Measurements from ENCODE around the gene RELL2.

Gene RELL2

DNA sequence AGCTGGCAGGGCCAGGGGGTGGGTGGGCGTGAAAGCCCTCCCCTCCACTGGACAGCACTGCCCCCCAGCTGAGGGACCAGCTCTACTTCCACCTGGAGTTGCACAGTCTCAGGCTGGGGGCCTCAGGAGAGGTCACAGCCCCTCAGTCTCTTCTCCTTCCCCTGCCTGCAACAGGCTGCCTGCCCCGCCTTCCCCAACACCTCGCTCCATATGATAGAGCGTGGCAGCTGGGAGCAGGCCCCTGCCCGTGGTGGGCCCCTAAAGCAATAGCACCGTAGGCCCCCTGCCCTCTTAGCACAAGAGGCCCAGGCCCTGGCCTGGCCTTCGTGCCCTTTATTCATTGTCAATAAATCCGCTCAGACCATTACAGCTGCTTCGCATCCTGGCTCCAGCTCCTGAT is 3.9 kb downstream of the RELL2 start:
- H3K4me2 ChIP-seq (ENCODE audit: low read length) = no peak overlapping the region
- no peaks in the 10 kb centered on the region for H3K9me3 ChIP-seq (ENCODE audit: low read length)
- H3F3A ChIP-seq (ENCODE audit: insufficient read depth, low read length) = no peaks in the 10 kb centered on the region
- no peak overlapping the region for H3K9ac ChIP-seq (ENCODE audit: low read length)
- H3K4me1 ChIP-seq (ENCODE audit: insufficient read depth, low read length, severe bottlenecking) = peaks cover 18% of the 10 kb centered on the region
- no peaks in the 10 kb centered on the region for H3K27me3 ChIP-seq (ENCODE audit: insufficient read depth, low read length)
- no peak overlapping the region for H2AFZ ChIP-seq (ENCODE audit: low read length)
- H4K20me1 ChIP-seq (ENCODE audit: insufficient read depth, low read length) = no peaks in the 10 kb centered on the region
- H3K36me3 ChIP-seq (ENCODE audit: insufficient read depth, low read length) = peaks cover 59% of the 10 kb centered on the region
- no peak overlapping the region for H3K27ac ChIP-seq (ENCODE audit: low read depth, low read length, poor library complexity, severe bottlenecking)
- no peak for TF ChIP-seq EZH2 (IDR thresholded peaks at IDR 0.05; ENCODE audit: borderline replicate concordance, low read length)
- TF ChIP-seq, protein P1, sequence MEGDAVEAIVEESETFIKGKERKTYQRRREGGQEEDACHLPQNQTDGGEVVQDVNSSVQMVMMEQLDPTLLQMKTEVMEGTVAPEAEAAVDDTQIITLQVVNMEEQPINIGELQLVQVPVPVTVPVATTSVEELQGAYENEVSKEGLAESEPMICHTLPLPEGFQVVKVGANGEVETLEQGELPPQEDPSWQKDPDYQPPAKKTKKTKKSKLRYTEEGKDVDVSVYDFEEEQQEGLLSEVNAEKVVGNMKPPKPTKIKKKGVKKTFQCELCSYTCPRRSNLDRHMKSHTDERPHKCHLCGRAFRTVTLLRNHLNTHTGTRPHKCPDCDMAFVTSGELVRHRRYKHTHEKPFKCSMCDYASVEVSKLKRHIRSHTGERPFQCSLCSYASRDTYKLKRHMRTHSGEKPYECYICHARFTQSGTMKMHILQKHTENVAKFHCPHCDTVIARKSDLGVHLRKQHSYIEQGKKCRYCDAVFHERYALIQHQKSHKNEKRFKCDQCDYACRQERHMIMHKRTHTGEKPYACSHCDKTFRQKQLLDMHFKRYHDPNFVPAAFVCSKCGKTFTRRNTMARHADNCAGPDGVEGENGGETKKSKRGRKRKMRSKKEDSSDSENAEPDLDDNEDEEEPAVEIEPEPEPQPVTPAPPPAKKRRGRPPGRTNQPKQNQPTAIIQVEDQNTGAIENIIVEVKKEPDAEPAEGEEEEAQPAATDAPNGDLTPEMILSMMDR (IDR thresholded peaks at IDR 0.05; ENCODE audit: low read length) = no peak
- no peaks in the 10 kb centered on the region for H3K9me2 ChIP-seq (ENCODE audit: low read depth, low read length)
- H3K4me3 ChIP-seq (ENCODE audit: low read depth, low read length, poor library complexity, severe bottlenecking) = no peak overlapping the region
- peaks cover 9% of the 10 kb centered on the region for H3K79me2 ChIP-seq (ENCODE audit: insufficient read depth, low read length)

DNA sequence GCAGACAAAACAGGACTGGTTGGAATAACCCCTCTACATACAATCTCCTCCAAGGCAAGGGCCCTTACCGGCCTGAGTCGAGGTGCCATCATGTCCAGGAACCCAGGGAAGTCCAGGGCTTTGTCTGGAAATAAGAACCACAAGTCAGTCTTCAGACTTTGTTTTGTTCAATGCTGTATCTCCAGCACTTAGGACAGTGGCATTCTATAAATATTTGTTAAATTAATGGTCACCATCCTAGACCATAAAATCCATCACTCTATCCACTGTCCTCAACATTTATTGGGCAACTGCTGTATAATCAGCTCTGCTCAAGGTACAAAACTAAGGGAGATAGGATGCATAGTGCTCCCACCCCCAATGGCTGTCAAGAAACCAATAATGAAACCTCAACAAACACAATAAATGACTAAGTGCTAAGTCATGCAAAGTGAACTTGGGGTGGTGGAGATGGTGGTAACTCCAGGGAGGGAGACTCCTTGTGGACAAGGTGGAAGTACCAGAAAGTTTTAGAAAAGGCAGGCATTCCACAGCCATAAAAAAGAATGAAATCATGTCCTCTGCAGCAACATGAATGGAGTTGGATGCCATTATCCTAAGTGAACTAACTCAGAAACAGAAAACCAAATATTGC is 5.0 kb downstream of the RELL2 start:
- Histone ChIP-seq H3K27ac (ENCODE audit: low read depth, low read length, poor library complexity, severe bottlenecking) (no peak overlapping the region), H3K4me3 (ENCODE audit: low read depth, low read length, poor library complexity, severe bottlenecking) (no peak overlapping the region), H3K9me2 (ENCODE audit: low read depth, low read length) (no peaks in the 10 kb centered on the region), H3K4me2 (ENCODE audit: low read length) (no peak overlapping the region), H2AFZ (ENCODE audit: low read length) (no peak overlapping the region), H3K36me3 (ENCODE audit: insufficient read depth, low read length) (peaks cover 62% of the 10 kb centered on the region), H3K27me3 (ENCODE audit: insufficient read depth, low read length) (no peaks in the 10 kb centered on the region), H3K79me2 (ENCODE audit: insufficient read depth, low read length) (no peaks in the 10 kb centered on the region), H3K4me1 (ENCODE audit: insufficient read depth, low read length, severe bottlenecking) (peaks cover 14% of the 10 kb centered on the region), H3K9ac (ENCODE audit: low read length) (no peak overlapping the region), H4K20me1 (ENCODE audit: insufficient read depth, low read length) (no peaks in the 10 kb centered on the region), H3K9me3 (ENCODE audit: low read length) (no peaks in the 10 kb centered on the region), H3F3A (ENCODE audit: insufficient read depth, low read length) (no peaks in the 10 kb centered on the region)
- no peak for TF ChIP-seq EZH2 (IDR thresholded peaks at IDR 0.05; ENCODE audit: borderline replicate concordance, low read length)

DNA sequence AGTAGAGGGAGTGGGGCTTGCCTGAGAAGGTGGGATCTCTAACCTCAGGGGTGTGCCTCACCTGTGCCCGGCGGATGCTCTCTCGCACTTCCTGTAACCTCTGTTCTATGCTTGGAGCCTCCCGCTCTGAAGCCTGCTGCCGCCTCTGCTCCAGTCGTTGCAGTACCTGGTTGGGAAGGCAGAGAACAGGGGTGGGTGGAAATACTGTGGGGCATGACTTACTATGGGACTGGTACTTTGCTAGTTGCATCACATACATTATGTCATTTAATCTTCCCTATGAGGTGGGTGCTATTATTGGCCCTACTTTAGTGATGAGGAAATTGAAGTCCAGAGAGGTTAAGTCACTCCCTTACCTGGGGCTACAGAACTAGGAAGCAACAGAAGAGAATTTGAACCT is 9.2 kb downstream of the RELL2 start:
- Histone ChIP-seq H3K9ac (ENCODE audit: low read length) (no peak overlapping the region), H3K27ac (ENCODE audit: low read depth, low read length, poor library complexity, severe bottlenecking) (no peak overlapping the region), H3K9me2 (ENCODE audit: low read depth, low read length) (no peaks in the 10 kb centered on the region), H3K27me3 (ENCODE audit: insufficient read depth, low read length) (no peaks in the 10 kb centered on the region), H3K79me2 (ENCODE audit: insufficient read depth, low read length) (no peaks in the 10 kb centered on the region), H3F3A (ENCODE audit: insufficient read depth, low read length) (no peaks in the 10 kb centered on the region), H4K20me1 (ENCODE audit: insufficient read depth, low read length) (no peaks in the 10 kb centered on the region), H3K4me1 (ENCODE audit: insufficient read depth, low read length, severe bottlenecking) (peaks cover 10% of the 10 kb centered on the region), H3K4me2 (ENCODE audit: low read length) (no peak overlapping the region), H3K9me3 (ENCODE audit: low read length) (no peaks in the 10 kb centered on the region), H2AFZ (ENCODE audit: low read length) (no peak overlapping the region), H3K4me3 (ENCODE audit: low read depth, low read length, poor library complexity, severe bottlenecking) (no peak overlapping the region), H3K36me3 (ENCODE audit: insufficient read depth, low read length) (peaks cover 41% of the 10 kb centered on the region; the same call in 1 of the 2 replicates)
- TF ChIP-seq EZH2 (IDR thresholded peaks at IDR 0.05; ENCODE audit: borderline replicate concordance, low read length) = no peak
- TF ChIP-seq, protein P1 (IDR thresholded peaks at IDR 0.05; ENCODE audit: low read length) = no peak

DNA sequence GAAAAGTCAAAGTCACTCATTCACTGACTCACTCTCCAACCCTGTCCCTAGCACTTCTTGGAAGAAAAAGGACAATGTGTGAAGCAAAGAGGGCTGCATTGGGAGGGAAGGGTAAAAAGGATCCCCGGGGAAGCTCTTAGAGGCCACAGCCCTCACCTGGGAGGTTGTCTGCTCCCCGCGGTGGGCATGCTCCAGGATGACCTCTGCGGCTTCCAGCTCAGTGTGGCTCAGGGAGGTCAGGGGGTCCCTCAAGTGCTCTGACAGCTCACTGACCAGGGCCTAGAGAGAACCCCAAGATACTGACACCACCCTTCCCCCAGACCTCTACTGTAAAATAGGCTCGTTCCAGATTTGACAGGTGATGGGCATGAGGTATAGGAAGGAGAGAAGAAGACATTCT is 10.4 kb downstream of the RELL2 start:
- Histone ChIP-seq H3F3A (ENCODE audit: insufficient read depth, low read length) (no peaks in the 10 kb centered on the region), H2AFZ (ENCODE audit: low read length) (no peak overlapping the region), H3K4me1 (ENCODE audit: insufficient read depth, low read length, severe bottlenecking) (peaks cover 15% of the 10 kb centered on the region), H3K4me2 (ENCODE audit: low read length) (no peak overlapping the region), H3K4me3 (ENCODE audit: low read depth, low read length, poor library complexity, severe bottlenecking) (no peak overlapping the region), H3K36me3 (ENCODE audit: insufficient read depth, low read length) (peaks cover 30% of the 10 kb centered on the region; the same call in 1 of the 2 replicates), H3K27ac (ENCODE audit: low read depth, low read length, poor library complexity, severe bottlenecking) (no peak overlapping the region), H3K27me3 (ENCODE audit: insufficient read depth, low read length) (no peaks in the 10 kb centered on the region), H4K20me1 (ENCODE audit: insufficient read depth, low read length) (no peaks in the 10 kb centered on the region), H3K9me3 (ENCODE audit: low read length) (no peaks in the 10 kb centered on the region), H3K79me2 (ENCODE audit: insufficient read depth, low read length) (no peaks in the 10 kb centered on the region), H3K9ac (ENCODE audit: low read length) (no peak overlapping the region), H3K9me2 (ENCODE audit: low read depth, low read length) (no peaks in the 10 kb centered on the region)
- TF ChIP-seq EZH2 (IDR thresholded peaks at IDR 0.05; ENCODE audit: borderline replicate concordance, low read length) = no peak
- TF ChIP-seq, protein P1 (IDR thresholded peaks at IDR 0.05; ENCODE audit: low read length) = no peak

Measured in OCI-LY1 (cell line).